ENCODE data around the gene PCNX4.
"Not testable (repeated sequence)": the region's sequence is repeated elsewhere in the genome, so short reads cannot be mapped to it uniquely, and the experiment has no call there.

Gene PCNX4

DNA sequence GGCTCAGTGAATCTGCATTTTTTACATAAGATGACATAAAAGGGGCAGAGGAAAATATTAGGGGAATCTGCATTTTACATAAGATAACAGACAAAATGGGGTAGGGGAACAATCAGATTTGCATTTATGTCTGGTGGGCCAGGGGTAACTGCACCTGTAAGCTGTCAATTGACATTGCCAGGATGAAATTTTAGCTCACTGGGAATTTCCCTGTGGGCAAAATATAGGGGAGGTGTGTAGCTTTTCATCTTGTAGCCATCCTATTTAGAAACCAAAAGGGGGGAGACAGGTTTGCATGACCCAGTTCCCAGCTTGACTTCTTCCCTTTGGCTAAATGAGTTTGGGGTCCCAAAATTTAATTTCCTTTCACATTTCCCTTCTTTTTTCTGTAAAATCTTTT lies 3.5 kb downstream of the PCNX4 start:
- no peaks in the 10 kb centered on the region for H3K36me3 ChIP-seq (replicated peaks; ENCODE audit: insufficient read depth, low read length)
- no peak for TF ChIP-seq EZH2phosphoT487 (IDR thresholded peaks at IDR 0.05; ENCODE audit: low read length)
- TF ChIP-seq CTCF (IDR thresholded peaks at IDR 0.05; ENCODE audit: low read length), result no peak
- no peak for TF ChIP-seq EZH2 (optimal IDR thresholded peaks at IDR 0.05; ENCODE audit: low read depth, low read length)
- DNase-seq, result no peak
- peaks cover 7% of the 10 kb centered on the region for H3K4me1 ChIP-seq (ENCODE audit: low read length)
- no peaks in the 10 kb centered on the region for H3K9me3 ChIP-seq (replicated peaks; ENCODE audit: insufficient read depth, low read length)
- no peaks in the 10 kb centered on the region for H3K9me2 ChIP-seq (replicated peaks; ENCODE audit: insufficient read depth, low read length)
- no peak overlapping the region for H2AFZ ChIP-seq (ENCODE audit: low read length)
- no peaks in the 10 kb centered on the region for H3K27me3 ChIP-seq (replicated peaks; ENCODE audit: insufficient read depth, low read length)
- H3K27ac ChIP-seq (ENCODE audit: low read length), result no peak overlapping the region
- H3K4me2 ChIP-seq (ENCODE audit: low read depth, low read length), result no peak overlapping the region
- H4K20me1 ChIP-seq (ENCODE audit: insufficient read depth, low read length), result no peaks in the 10 kb centered on the region
- H3K79me2 ChIP-seq (ENCODE audit: low read length), result peaks cover 42% of the 10 kb centered on the region
- no peak overlapping the region for H3K9ac ChIP-seq (ENCODE audit: low read length)
- peaks cover 9% of the 10 kb centered on the region; the same call in 1 of the 2 replicates for H3F3A ChIP-seq (ENCODE audit: insufficient read depth, low read length)
- H3K4me3 ChIP-seq (ENCODE audit: low read length), result no peak overlapping the region

DNA sequence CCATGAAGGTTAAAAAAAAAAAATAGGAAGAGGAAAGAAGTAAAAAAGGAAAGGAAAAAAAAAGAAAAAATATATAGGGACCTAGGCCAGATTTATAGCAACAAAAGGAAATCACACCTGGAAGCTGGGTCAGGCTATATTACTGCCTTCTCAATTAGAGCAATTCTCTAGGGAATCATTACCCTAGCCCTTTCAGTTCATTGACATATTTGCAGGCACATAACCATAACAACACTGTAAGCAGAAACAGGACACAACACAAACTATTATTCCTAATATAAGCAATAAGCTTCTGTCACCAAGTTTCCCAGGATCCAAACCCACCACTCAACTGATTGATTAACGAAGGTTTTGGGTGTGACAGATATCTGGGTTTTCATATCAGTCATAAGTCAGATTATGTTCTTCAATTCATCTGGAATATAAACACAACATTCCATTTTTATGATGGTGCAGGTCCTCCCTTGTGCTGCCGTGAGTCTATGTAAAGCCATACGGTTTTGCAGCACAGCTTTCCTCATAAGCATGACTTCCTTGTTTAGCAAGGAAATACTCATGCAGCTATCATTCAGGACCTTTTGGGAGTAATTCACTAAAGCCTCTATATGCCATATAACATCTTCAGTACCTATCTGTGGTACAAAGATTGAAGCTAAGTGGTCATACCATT lies 4.2 kb downstream of the PCNX4 start:
- H3K27me3 ChIP-seq (replicated peaks; ENCODE audit: insufficient read depth, low read length), result no peaks in the 10 kb centered on the region
- no peak overlapping the region for H3K27ac ChIP-seq (ENCODE audit: low read length)
- H2AFZ ChIP-seq (ENCODE audit: low read length), result no peak overlapping the region
- no peak overlapping the region for H3K9ac ChIP-seq (ENCODE audit: low read length)
- no peak overlapping the region for H3K4me2 ChIP-seq (ENCODE audit: low read depth, low read length)
- H4K20me1 ChIP-seq (ENCODE audit: insufficient read depth, low read length), result no peaks in the 10 kb centered on the region
- H3K36me3 ChIP-seq (replicated peaks; ENCODE audit: insufficient read depth, low read length), result no peaks in the 10 kb centered on the region
- peaks cover 9% of the 10 kb centered on the region; the same call in 1 of the 2 replicates for H3F3A ChIP-seq (ENCODE audit: insufficient read depth, low read length)
- no peak for TF ChIP-seq EZH2phosphoT487 (IDR thresholded peaks at IDR 0.05; ENCODE audit: low read length)
- no peak for TF ChIP-seq CTCF (IDR thresholded peaks at IDR 0.05; ENCODE audit: low read length)
- TF ChIP-seq EZH2 (optimal IDR thresholded peaks at IDR 0.05; ENCODE audit: low read depth, low read length), result no peak
- H3K9me2 ChIP-seq (replicated peaks; ENCODE audit: insufficient read depth, low read length), result no peaks in the 10 kb centered on the region
- DNase-seq, result no peak
- no peaks in the 10 kb centered on the region for H3K9me3 ChIP-seq (replicated peaks; ENCODE audit: insufficient read depth, low read length)
- H3K4me1 ChIP-seq (ENCODE audit: low read length), result peaks cover 7% of the 10 kb centered on the region
- peaks cover 42% of the 10 kb centered on the region for H3K79me2 ChIP-seq (ENCODE audit: low read length)
- no peak overlapping the region for H3K4me3 ChIP-seq (ENCODE audit: low read length)

DNA sequence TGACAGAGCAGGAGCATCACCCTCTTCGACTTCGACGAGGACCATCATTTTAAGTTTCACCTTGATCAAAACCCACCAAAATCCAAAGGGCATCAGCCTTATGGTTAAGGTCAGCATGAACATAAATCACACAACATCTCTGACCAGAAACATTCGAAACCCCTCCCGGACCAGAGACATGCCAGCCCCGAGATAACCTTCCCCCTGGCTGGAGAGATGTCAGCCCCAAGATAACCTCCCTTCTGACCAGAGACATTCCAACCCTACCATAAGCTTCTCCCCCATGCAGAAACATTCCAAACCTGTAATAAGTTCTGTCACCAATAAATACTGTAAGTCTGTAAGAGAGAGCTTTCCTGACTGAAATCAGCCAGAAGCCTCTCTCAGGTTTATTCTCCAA lies 6.3 kb downstream of the PCNX4 start:
- TF ChIP-seq CTCF (IDR thresholded peaks at IDR 0.05; ENCODE audit: low read length) (no peak), EZH2 (optimal IDR thresholded peaks at IDR 0.05; ENCODE audit: low read depth, low read length) (no peak), EZH2phosphoT487 (IDR thresholded peaks at IDR 0.05; ENCODE audit: low read length) (no peak)
- no peaks in the 10 kb centered on the region for H3K36me3 ChIP-seq (replicated peaks; ENCODE audit: insufficient read depth, low read length)
- H3K4me2 ChIP-seq (ENCODE audit: low read depth, low read length), result no peak overlapping the region
- no peak overlapping the region for H3K9ac ChIP-seq (ENCODE audit: low read length)
- H3K4me3 ChIP-seq (ENCODE audit: low read length), result no peak overlapping the region
- peaks cover 7% of the 10 kb centered on the region for H3K4me1 ChIP-seq (ENCODE audit: low read length)
- H3K79me2 ChIP-seq (ENCODE audit: low read length), result peaks cover 36% of the 10 kb centered on the region
- H3K27ac ChIP-seq (ENCODE audit: low read length), result no peak overlapping the region
- no peaks in the 10 kb centered on the region for H3K9me2 ChIP-seq (replicated peaks; ENCODE audit: insufficient read depth, low read length)
- H3K9me3 ChIP-seq (replicated peaks; ENCODE audit: insufficient read depth, low read length), result no peaks in the 10 kb centered on the region
- DNase-seq, result no peak
- H3F3A ChIP-seq (ENCODE audit: insufficient read depth, low read length), result peaks cover under 1% of the 10 kb centered on the region; the same call in 1 of the 2 replicates
- no peaks in the 10 kb centered on the region for H4K20me1 ChIP-seq (ENCODE audit: insufficient read depth, low read length)
- no peak overlapping the region for H2AFZ ChIP-seq (ENCODE audit: low read length)
- no peaks in the 10 kb centered on the region for H3K27me3 ChIP-seq (replicated peaks; ENCODE audit: insufficient read depth, low read length)

- H2AFZ ChIP-seq (ENCODE audit: low read length); H3K4me3 ChIP-seq (ENCODE audit: low read length); H3K9me2 ChIP-seq (replicated peaks; ENCODE audit: insufficient read depth, low read length); H3K27me3 ChIP-seq (replicated peaks; ENCODE audit: insufficient read depth, low read length); H3K4me1 ChIP-seq (ENCODE audit: low read length); H3K9ac ChIP-seq (ENCODE audit: low read length); H4K20me1 ChIP-seq (ENCODE audit: insufficient read depth, low read length); DNase-seq; H3K9me3 ChIP-seq (replicated peaks; ENCODE audit: insufficient read depth, low read length); H3K4me2 ChIP-seq (ENCODE audit: low read depth, low read length); H3K36me3 ChIP-seq (replicated peaks; ENCODE audit: insufficient read depth, low read length); H3K27ac ChIP-seq (ENCODE audit: low read length); H3F3A ChIP-seq (ENCODE audit: insufficient read depth, low read length): not testable (repeated sequence)
- H3K79me2 ChIP-seq (ENCODE audit: low read length), result peaks cover 19% of the 10 kb centered on the region
Observed at GRCh38 chr14:60099855-60100254, 8.1 kb downstream of the PCNX4 start.
